Testis (tissue), 2 donors: ENCODE results near the gene HNRNPD.

Source experiments
- CTCF ChIP-seq, 3 experiments: fragments of 450-650 bp in 2 of 3; fragments of 200-600 bp in 1 of 3; sonication (generic) in 1 of 3; IDR thresholded peaks; one replicate each; pipeline ENCODE4 v1.5.1; 2016 to 2019; ENCODE audit warnings: antibody characterized with exemption in 3 of 3, mild to moderate bottlenecking in 2 of 3, moderate library complexity in 1 of 3
- POLR2A ChIP-seq: fragments of 450-650 bp; IDR thresholded peaks from one replicate; pipeline ENCODE4 v1.6.1; 2017; ENCODE audit warnings: antibody characterized with exemption, mild to moderate bottlenecking, moderate library complexity

- no peak for TF ChIP-seq CTCF (IDR thresholded peaks at IDR 0.05)
- no peak for TF ChIP-seq POLR2A
Measured at GRCh38 chr4:82363896-82364487, 9.8 kb downstream of the HNRNPD start.
